ENCODE results near the gene RAPGEF1. TPM values are rescaled to one million over a fixed set of nuclear protein-coding genes. Genes with fewer than 3 reads are reported as not detected.
A peak's percentile ranks its signal among the peaks of the same experiment; 100 is the strongest.

Gene RAPGEF1
- total and polyA plus RNA-seq, 9 of the 15 experiments (the other 6 are each of a cell fraction or from before 2014, with no cell fraction given), result 0.06 to 44.1 (median 19.9) TPM

DNA sequence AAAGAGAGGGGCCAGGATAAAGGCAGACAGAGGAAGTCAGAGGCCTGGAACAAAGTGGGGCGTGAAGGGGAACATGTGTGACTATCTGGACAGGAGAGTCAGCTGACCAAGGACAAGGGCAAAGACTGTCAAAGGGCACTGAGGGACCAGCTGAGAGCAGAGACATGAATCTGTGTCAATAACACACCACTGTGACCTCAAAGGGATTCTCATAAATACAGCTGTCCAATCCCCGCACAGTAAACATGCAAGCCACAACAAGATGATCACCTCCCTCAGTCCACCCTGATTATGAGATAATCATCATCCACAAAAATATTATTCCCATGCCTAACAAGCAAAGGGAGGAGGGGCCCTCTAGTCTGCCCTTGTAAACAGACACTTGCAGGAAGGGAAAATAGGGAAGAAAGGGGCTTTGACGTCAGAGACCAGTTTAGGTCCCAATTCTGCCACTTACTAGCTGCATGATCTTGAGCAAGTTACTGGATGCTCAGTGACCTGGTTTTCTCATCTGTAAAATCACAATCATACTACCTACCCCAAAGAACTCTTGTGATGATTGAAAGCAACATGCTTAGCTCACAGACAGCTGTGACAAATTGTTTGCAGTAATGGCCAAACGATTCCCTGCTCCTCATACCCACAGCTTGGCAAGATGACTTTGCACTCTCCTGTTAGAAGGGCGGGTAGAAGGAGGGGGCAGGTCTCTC lies 41.8 kb downstream of the RAPGEF1 start (continued):
- no peak for TF ChIP-seq ATF1 (CRISPR knock-in tag; IDR thresholded peaks at IDR 0.05)
- peak; percentile 56 for TF ChIP-seq ATF1 (tag; IDR thresholded peaks at IDR 0.05)
- no peak for TF ChIP-seq DACH1 (IDR thresholded peaks at IDR 0.05; ENCODE audit: partially characterized antibody)
- TF ChIP-seq KAT8 (IDR thresholded peaks at IDR 0.05; ENCODE audit: low read depth), result no peak
- TF ChIP-seq JUND (IDR thresholded peaks at IDR 0.05; ENCODE audit: borderline replicate concordance, low read depth, low read length), result no peak
- TF ChIP-seq JUND (tag; IDR thresholded peaks at IDR 0.05; ENCODE audit: borderline replicate concordance, low read depth, low read length), result peak; percentile 10; the same call in 1 of the 3 replicates
- TF ChIP-seq ESRRA (IDR thresholded peaks at IDR 0.05; ENCODE audit: borderline replicate concordance, low read depth), result peak; percentile 33; the same call in 1 of the 2 replicates
- no peak for TF ChIP-seq ZNF41 (CRISPR knock-in tag; conservative IDR thresholded peaks at IDR 0.05)
- peak; percentile 34; the same call in 1 of the 2 replicates for TF ChIP-seq LEF1 (IDR thresholded peaks at IDR 0.05)
- TF ChIP-seq BACH1 (tag; IDR thresholded peaks at IDR 0.05), result no peak
- 0 out of 2 replicates have a peak, but pooled peaks have one; percentile 41 for TF ChIP-seq ZNF766 (CRISPR knock-in tag; conservative IDR thresholded peaks at IDR 0.05)
- no peak for TF ChIP-seq ZNF133 (CRISPR knock-in tag; IDR thresholded peaks at IDR 0.05)
- TF ChIP-seq, protein P1, sequence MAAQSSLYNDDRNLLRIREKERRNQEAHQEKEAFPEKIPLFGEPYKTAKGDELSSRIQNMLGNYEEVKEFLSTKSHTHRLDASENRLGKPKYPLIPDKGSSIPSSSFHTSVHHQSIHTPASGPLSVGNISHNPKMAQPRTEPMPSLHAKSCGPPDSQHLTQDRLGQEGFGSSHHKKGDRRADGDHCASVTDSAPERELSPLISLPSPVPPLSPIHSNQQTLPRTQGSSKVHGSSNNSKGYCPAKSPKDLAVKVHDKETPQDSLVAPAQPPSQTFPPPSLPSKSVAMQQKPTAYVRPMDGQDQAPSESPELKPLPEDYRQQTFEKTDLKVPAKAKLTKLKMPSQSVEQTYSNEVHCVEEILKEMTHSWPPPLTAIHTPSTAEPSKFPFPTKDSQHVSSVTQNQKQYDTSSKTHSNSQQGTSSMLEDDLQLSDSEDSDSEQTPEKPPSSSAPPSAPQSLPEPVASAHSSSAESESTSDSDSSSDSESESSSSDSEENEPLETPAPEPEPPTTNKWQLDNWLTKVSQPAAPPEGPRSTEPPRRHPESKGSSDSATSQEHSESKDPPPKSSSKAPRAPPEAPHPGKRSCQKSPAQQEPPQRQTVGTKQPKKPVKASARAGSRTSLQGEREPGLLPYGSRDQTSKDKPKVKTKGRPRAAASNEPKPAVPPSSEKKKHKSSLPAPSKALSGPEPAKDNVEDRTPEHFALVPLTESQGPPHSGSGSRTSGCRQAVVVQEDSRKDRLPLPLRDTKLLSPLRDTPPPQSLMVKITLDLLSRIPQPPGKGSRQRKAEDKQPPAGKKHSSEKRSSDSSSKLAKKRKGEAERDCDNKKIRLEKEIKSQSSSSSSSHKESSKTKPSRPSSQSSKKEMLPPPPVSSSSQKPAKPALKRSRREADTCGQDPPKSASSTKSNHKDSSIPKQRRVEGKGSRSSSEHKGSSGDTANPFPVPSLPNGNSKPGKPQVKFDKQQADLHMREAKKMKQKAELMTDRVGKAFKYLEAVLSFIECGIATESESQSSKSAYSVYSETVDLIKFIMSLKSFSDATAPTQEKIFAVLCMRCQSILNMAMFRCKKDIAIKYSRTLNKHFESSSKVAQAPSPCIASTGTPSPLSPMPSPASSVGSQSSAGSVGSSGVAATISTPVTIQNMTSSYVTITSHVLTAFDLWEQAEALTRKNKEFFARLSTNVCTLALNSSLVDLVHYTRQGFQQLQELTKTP (IDR thresholded peaks at IDR 0.05; ENCODE audit: low read depth in 1 of 2, partially characterized antibody in 2 of 2), result no peak
- TF ChIP-seq, protein P2, sequence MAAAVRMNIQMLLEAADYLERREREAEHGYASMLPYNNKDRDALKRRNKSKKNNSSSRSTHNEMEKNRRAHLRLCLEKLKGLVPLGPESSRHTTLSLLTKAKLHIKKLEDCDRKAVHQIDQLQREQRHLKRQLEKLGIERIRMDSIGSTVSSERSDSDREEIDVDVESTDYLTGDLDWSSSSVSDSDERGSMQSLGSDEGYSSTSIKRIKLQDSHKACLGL (CRISPR knock-in tag; IDR thresholded peaks at IDR 0.05; ENCODE audit: borderline replicate concordance, poor library complexity, severe bottlenecking), result no peak
- TF ChIP-seq, protein P3, sequence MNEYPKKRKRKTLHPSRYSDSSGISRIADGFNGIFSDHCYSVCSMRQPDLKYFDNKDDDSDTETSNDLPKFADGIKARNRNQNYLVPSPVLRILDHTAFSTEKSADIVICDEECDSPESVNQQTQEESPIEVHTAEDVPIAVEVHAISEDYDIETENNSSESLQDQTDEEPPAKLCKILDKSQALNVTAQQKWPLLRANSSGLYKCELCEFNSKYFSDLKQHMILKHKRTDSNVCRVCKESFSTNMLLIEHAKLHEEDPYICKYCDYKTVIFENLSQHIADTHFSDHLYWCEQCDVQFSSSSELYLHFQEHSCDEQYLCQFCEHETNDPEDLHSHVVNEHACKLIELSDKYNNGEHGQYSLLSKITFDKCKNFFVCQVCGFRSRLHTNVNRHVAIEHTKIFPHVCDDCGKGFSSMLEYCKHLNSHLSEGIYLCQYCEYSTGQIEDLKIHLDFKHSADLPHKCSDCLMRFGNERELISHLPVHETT (CRISPR knock-in tag; conservative IDR thresholded peaks at IDR 0.05 in 1 of 2, IDR thresholded peaks at IDR 0.05 in 1 of 2), result 0 out of 4 replicates have a peak, but pooled peaks of 1 of the 2 experiments have one; percentile 42
- no peak for TF ChIP-seq NUFIP1 (IDR thresholded peaks at IDR 0.05; ENCODE audit: partially characterized antibody)
- peak; percentile 78 for TF ChIP-seq C11orf30 (IDR thresholded peaks at IDR 0.05; ENCODE audit: low read depth)
- TF ChIP-seq ZKSCAN8 (CRISPR knock-in tag; IDR thresholded peaks at IDR 0.05), result no peak
- no peak for TF ChIP-seq TAF7 (tag; IDR thresholded peaks at IDR 0.05)
- TF ChIP-seq, protein P4, sequence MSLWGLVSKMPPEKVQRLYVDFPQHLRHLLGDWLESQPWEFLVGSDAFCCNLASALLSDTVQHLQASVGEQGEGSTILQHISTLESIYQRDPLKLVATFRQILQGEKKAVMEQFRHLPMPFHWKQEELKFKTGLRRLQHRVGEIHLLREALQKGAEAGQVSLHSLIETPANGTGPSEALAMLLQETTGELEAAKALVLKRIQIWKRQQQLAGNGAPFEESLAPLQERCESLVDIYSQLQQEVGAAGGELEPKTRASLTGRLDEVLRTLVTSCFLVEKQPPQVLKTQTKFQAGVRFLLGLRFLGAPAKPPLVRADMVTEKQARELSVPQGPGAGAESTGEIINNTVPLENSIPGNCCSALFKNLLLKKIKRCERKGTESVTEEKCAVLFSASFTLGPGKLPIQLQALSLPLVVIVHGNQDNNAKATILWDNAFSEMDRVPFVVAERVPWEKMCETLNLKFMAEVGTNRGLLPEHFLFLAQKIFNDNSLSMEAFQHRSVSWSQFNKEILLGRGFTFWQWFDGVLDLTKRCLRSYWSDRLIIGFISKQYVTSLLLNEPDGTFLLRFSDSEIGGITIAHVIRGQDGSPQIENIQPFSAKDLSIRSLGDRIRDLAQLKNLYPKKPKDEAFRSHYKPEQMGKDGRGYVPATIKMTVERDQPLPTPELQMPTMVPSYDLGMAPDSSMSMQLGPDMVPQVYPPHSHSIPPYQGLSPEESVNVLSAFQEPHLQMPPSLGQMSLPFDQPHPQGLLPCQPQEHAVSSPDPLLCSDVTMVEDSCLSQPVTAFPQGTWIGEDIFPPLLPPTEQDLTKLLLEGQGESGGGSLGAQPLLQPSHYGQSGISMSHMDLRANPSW (CRISPR knock-in tag; IDR thresholded peaks at IDR 0.05), result no peak
